Trophoblast cell (in vitro differentiated cells and primary cell): ENCODE data around the gene AOX1.

Source experiments
- DNase-seq, 2 donors: peaks; one replicate each; pipeline ENCODE4 v3.0.0-alpha.2; 2016
- H2AFZ ChIP-seq: 2 replicates; pipeline ENCODE4 v1.6.1; 2013; ENCODE audit warnings: low read length, moderate library complexity, mild to moderate bottlenecking; ENCODE audit not compliant: insufficient read depth, poor library complexity
- H2AK5ac ChIP-seq: 2 replicates; pipeline ENCODE4 v1.6.1; 2013; ENCODE audit warnings: mild to moderate bottlenecking, low read length
- H2BK120ac ChIP-seq: 2 replicates; pipeline ENCODE4 v1.6.1; 2013; ENCODE audit warnings: low read length, mild to moderate bottlenecking, moderate library complexity; ENCODE audit not compliant: insufficient read depth, poor library complexity
- H2BK12ac ChIP-seq: 2 replicates; pipeline ENCODE4 v1.6.1; 2013; ENCODE audit warnings: mild to moderate bottlenecking, low read length, moderate library complexity
- H2BK5ac ChIP-seq: 2 replicates; pipeline ENCODE4 v1.6.1; 2013; ENCODE audit warnings: low read length, low read depth, moderate library complexity, mild to moderate bottlenecking; ENCODE audit not compliant: poor library complexity
- H3K14ac ChIP-seq: 2 replicates; pipeline ENCODE4 v1.6.1; 2013; ENCODE audit warnings: mild to moderate bottlenecking, low read length
- H3K18ac ChIP-seq: 2 replicates; pipeline ENCODE4 v1.6.1; 2013; ENCODE audit warnings: mild to moderate bottlenecking, low read length
- H3K23ac ChIP-seq: 2 replicates; pipeline ENCODE4 v1.6.1; 2013; ENCODE audit warnings: low read length
- H3K27ac ChIP-seq: 2 replicates; pipeline ENCODE4 v1.5.1; 2013; ENCODE audit warnings: low read depth, mild to moderate bottlenecking, inconsistent platforms, low read length, moderate library complexity
- H3K27me3 ChIP-seq: 2 replicates; pipeline ENCODE4 v1.6.1; 2013; ENCODE audit warnings: inconsistent platforms, mild to moderate bottlenecking, low read length, moderate library complexity; ENCODE audit not compliant: insufficient read depth
- H3K36me3 ChIP-seq, 2 experiments: 1 replicate in 1 of 2; 2 replicates in 1 of 2; pipeline ENCODE4 v1.6.1; 2013; ENCODE audit warnings: low read length in 2 of 2, mild to moderate bottlenecking in 2 of 2, moderate library complexity in 1 of 2; ENCODE audit not compliant: insufficient read depth in 2 of 2, control insufficient read depth in 1 of 2
- H3K4ac ChIP-seq: 2 replicates; pipeline ENCODE4 v1.6.1; 2013; ENCODE audit warnings: low read depth, mild to moderate bottlenecking, low read length, moderate library complexity
- H3K4me1 ChIP-seq, 2 experiments: 1 replicate in 1 of 2; 2 replicates in 1 of 2; pipeline ENCODE4 v1.6.1; 2013; ENCODE audit warnings: low read length in 2 of 2, mild to moderate bottlenecking in 2 of 2, moderate library complexity in 1 of 2; ENCODE audit not compliant: insufficient read depth in 2 of 2, control insufficient read depth in 1 of 2
- H3K4me2 ChIP-seq: 2 replicates; pipeline ENCODE4 v1.6.1; 2013; ENCODE audit warnings: inconsistent platforms, mild to moderate bottlenecking, low read length, moderate library complexity
- H3K4me3 ChIP-seq: 2 replicates; pipeline ENCODE4 v1.5.1; 2013; ENCODE audit warnings: mild to moderate bottlenecking, low read depth, low read length, inconsistent platforms
- H3K79me1 ChIP-seq: one replicate; pipeline ENCODE4 v1.6.1; 2013; ENCODE audit warnings: low read length
- H3K79me2 ChIP-seq: 2 replicates; pipeline ENCODE4 v1.6.1; 2013; ENCODE audit warnings: low read length, mild to moderate bottlenecking; ENCODE audit not compliant: control insufficient read depth, insufficient read depth, poor library complexity
- H3K9ac ChIP-seq: 2 replicates; pipeline ENCODE4 v1.6.1; 2013; ENCODE audit warnings: mild to moderate bottlenecking, low read length
- H3K9me3 ChIP-seq: 2 replicates; pipeline ENCODE4 v1.6.1; 2013; ENCODE audit warnings: low read depth, mild to moderate bottlenecking, control low read depth, inconsistent platforms, low read length; ENCODE audit not compliant: insufficient read depth
- H4K12ac ChIP-seq: 2 replicates; pipeline ENCODE4 v1.6.1; 2013; ENCODE audit warnings: low read depth, mild to moderate bottlenecking, low read length, moderate library complexity
- H4K8ac ChIP-seq: 2 replicates; pipeline ENCODE4 v1.6.1; 2013; ENCODE audit warnings: low read depth, mild to moderate bottlenecking, low read length, moderate library complexity
- H4K91ac ChIP-seq: one replicate; pipeline ENCODE4 v1.6.1; 2013; ENCODE audit warnings: low read depth, mild to moderate bottlenecking, low read length, moderate library complexity
- WGBS: extraction: QIAGEN DNeasy Blood & Tissue Kit; methylation state at CpG from one replicate; pipeline ENCODE4 v1.1.7; 2013; ENCODE audit warnings: missing lambda C conversion rate; ENCODE audit not compliant: insufficient read length, insufficient coverage; ENCODE audit errors: extremely low coverage; 5-methylcytosine and 5-hydroxymethylcytosine counted together

The AOX1 gene

GRCh38 chr2:200673191-200673590 is 87.4 kb downstream of the AOX1 start:
- no peak overlapping the region for H4K91ac ChIP-seq
- H3K4me3 ChIP-seq = no peak overlapping the region
- H3K4me1 ChIP-seq = no peaks in the 10 kb centered on the region
- no peak overlapping the region for H4K12ac ChIP-seq
- no peaks in the 10 kb centered on the region for H3K79me2 ChIP-seq
- H2BK12ac ChIP-seq = no peak overlapping the region
- no peaks in the 10 kb centered on the region for H3K9me3 ChIP-seq
- no peak for DNase-seq
- H4K8ac ChIP-seq = no peak overlapping the region
- no peak overlapping the region for H2AFZ ChIP-seq
- no peak overlapping the region for H3K4me2 ChIP-seq
- no peak overlapping the region for H2AK5ac ChIP-seq
- no peak overlapping the region for H3K18ac ChIP-seq
- H3K14ac ChIP-seq = no peak overlapping the region
- no peak overlapping the region for H2BK5ac ChIP-seq
- H3K23ac ChIP-seq = no peak overlapping the region
- no peak overlapping the region for H3K27ac ChIP-seq
- WGBS = no CpG with 5 or more reads among the region's 5 CpGs
- H3K36me3 ChIP-seq = no peaks in the 10 kb centered on the region
- H3K9ac ChIP-seq = no peak overlapping the region
- no peak overlapping the region for H2BK120ac ChIP-seq
- no peaks in the 10 kb centered on the region for H3K27me3 ChIP-seq
- no peak overlapping the region for H3K4ac ChIP-seq
- no peaks in the 10 kb centered on the region for H3K79me1 ChIP-seq

GRCh38 chr2:200674837-200675236 is 89.0 kb downstream of the AOX1 start:
- Histone ChIP-seq H3K4ac (no peak overlapping the region), H3K4me3 (no peak overlapping the region), H3K79me2 (no peaks in the 10 kb centered on the region), H2BK120ac (no peak overlapping the region), H3K14ac (no peak overlapping the region), H3K9ac (no peak overlapping the region), H4K91ac (no peak overlapping the region), H4K12ac (no peak overlapping the region), H3K27ac (no peak overlapping the region), H3K79me1 (no peaks in the 10 kb centered on the region), H3K4me2 (no peak overlapping the region), H2AFZ (no peak overlapping the region), H3K23ac (no peak overlapping the region), H2BK12ac (no peak overlapping the region), H3K18ac (no peak overlapping the region), H3K27me3 (no peaks in the 10 kb centered on the region), H3K36me3 (no peaks in the 10 kb centered on the region), H2BK5ac (no peak overlapping the region), H4K8ac (no peak overlapping the region), H3K4me1 (peaks cover 0 to 2% of the 10 kb centered on the region in 2 experiments), H2AK5ac (no peak overlapping the region), H3K9me3 (no peaks in the 10 kb centered on the region)
- whole genome bisulfite sequencing = no CpG with 5 or more reads among the region's 7 CpGs
- DNase-seq = no peak

- H4K91ac ChIP-seq = no peak overlapping the region
- H3K4ac ChIP-seq = no peak overlapping the region
- no peak overlapping the region for H2BK5ac ChIP-seq
- H3K9ac ChIP-seq = no peak overlapping the region
- H3K4me1 ChIP-seq = peaks cover 0 to 2% of the 10 kb centered on the region in 2 experiments
- H3K79me2 ChIP-seq = no peaks in the 10 kb centered on the region
- no CpG with 5 or more reads among the region's 2 CpGs for WGBS
- H2AFZ ChIP-seq = no peak overlapping the region
- no peak overlapping the region for H3K27ac ChIP-seq
- no peak overlapping the region for H3K4me2 ChIP-seq
- no peak for DNase-seq
- H3K27me3 ChIP-seq = no peaks in the 10 kb centered on the region
- no peaks in the 10 kb centered on the region for H3K9me3 ChIP-seq
- H3K14ac ChIP-seq = no peak overlapping the region
- H2AK5ac ChIP-seq = no peak overlapping the region
- no peak overlapping the region for H3K18ac ChIP-seq
- H4K8ac ChIP-seq = no peak overlapping the region
- H3K23ac ChIP-seq = no peak overlapping the region
- no peaks in the 10 kb centered on the region for H3K79me1 ChIP-seq
- no peak overlapping the region for H2BK120ac ChIP-seq
- no peak overlapping the region for H3K4me3 ChIP-seq
- H3K36me3 ChIP-seq = no peaks in the 10 kb centered on the region
- no peak overlapping the region for H4K12ac ChIP-seq
- H2BK12ac ChIP-seq = no peak overlapping the region
Observed at GRCh38 chr2:200677171-200677570, 91.4 kb downstream of the AOX1 start.

GRCh38 chr2:200677721-200678532 is 92.1 kb downstream of the AOX1 start:
- Histone ChIP-seq H3K27me3 (no peaks in the 10 kb centered on the region), H3K36me3 (no peaks in the 10 kb centered on the region), H3K23ac (no peak overlapping the region), H3K4ac (no peak overlapping the region), H3K79me2 (no peaks in the 10 kb centered on the region), H2AFZ (no peak overlapping the region), H3K9me3 (no peaks in the 10 kb centered on the region), H3K4me3 (no peak overlapping the region), H3K4me2 (no peak overlapping the region), H3K4me1 (peaks cover 0 to 2% of the 10 kb centered on the region in 2 experiments), H2BK5ac (no peak overlapping the region), H3K18ac (no peak overlapping the region), H4K12ac (no peak overlapping the region), H2BK120ac (no peak overlapping the region), H3K14ac (no peak overlapping the region), H2AK5ac (no peak overlapping the region), H3K9ac (no peak overlapping the region), H4K91ac (no peak overlapping the region), H3K27ac (no peak overlapping the region), H3K79me1 (no peaks in the 10 kb centered on the region), H4K8ac (no peak overlapping the region), H2BK12ac (no peak overlapping the region)
- no CpG with 5 or more reads among the region's 11 CpGs for WGBS
- DNase-seq = no peak
